WTC11 (cell line): ENCODE results near the gene CCDC15. TPM values are rescaled to one million over a fixed set of nuclear protein-coding genes. Genes with fewer than 3 reads are reported as not detected.

Source experiments
- ATAC-seq: fragments of 200-7000 bp; cut with Tn5 transposase; 2 replicates; pipeline ENCODE4 v1.10.0; 2021; ENCODE audit warnings: mild to moderate bottlenecking, moderate library complexity
- CTCF ChIA-PET: fragments of 300-600 bp; sonication (Branson Sonifier 250); formaldehyde crosslinking; loops from one replicate; lab custom pipeline; 2021; ENCODE audit warnings: antibody characterized with exemption; lab: Charles Lee
- POLR2A ChIA-PET: fragments of 350-600 bp; sonication (Branson Sonifier 250); formaldehyde crosslinking; loops from one replicate; lab custom pipeline; 2021; ENCODE audit warnings: antibody characterized with exemption; lab: Charles Lee
- DNase-seq: peaks from one replicate; pipeline ENCODE4 v3.0.0; 2021; ENCODE audit warnings: low spot score
- H3K27ac Mint-ChIP-seq: 2 replicates; pipeline ENCODE4 v1.8.0; 2021; ENCODE audit warnings: mixed read lengths
- H3K27me3 Mint-ChIP-seq: 2 replicates; pipeline ENCODE4 v1.8.0; 2021; ENCODE audit warnings: low read depth, mild to moderate bottlenecking, moderate library complexity, mixed read lengths
- H3K36me3 Mint-ChIP-seq: 2 replicates; pipeline ENCODE4 v1.8.0; 2021; ENCODE audit warnings: mixed read lengths
- H3K4me1 Mint-ChIP-seq: 2 replicates; pipeline ENCODE4 v1.8.0; 2022; ENCODE audit warnings: mixed read lengths
- H3K4me3 Mint-ChIP-seq: 2 replicates; pipeline ENCODE4 v1.8.0; 2021; ENCODE audit warnings: mild to moderate bottlenecking, moderate library complexity, mixed read lengths
- H3K9me3 Mint-ChIP-seq: 2 replicates; pipeline ENCODE4 v1.8.0; 2021; ENCODE audit warnings: mixed read lengths
- ATF1 ChIP-seq: sonication (generic); formaldehyde crosslinking; IDR thresholded peaks from 2 replicates; pipeline ENCODE4 v1.8.1; 2023; ENCODE audit warnings: mild to moderate bottlenecking, moderate library complexity, missing genetic modification reagents
- ELF4 ChIP-seq: sonication (generic); formaldehyde crosslinking; IDR thresholded peaks from 2 replicates; pipeline ENCODE4 v1.8.1; 2022; ENCODE audit warnings: low read depth, mild to moderate bottlenecking, moderate library complexity, missing genetic modification reagents
- ETV6 ChIP-seq: sonication (generic); formaldehyde crosslinking; IDR thresholded peaks from 2 replicates; pipeline ENCODE4 v1.8.1; 2022; ENCODE audit warnings: mild to moderate bottlenecking, missing genetic modification reagents
- NR1H2 ChIP-seq: sonication (generic); formaldehyde crosslinking; IDR thresholded peaks from 2 replicates; pipeline ENCODE4 v1.9.0; 2021; ENCODE audit warnings: mild to moderate bottlenecking, moderate library complexity, missing genetic modification reagents
- SMAD4 ChIP-seq: sonication (generic); formaldehyde crosslinking; IDR thresholded peaks from 2 replicates; pipeline ENCODE4 v1.8.0; 2022; ENCODE audit warnings: mild to moderate bottlenecking, missing genetic modification reagents
- SOX15 ChIP-seq: fragments of 250-450 bp; sonication (Bioruptor Pico); IDR thresholded peaks from 2 replicates; pipeline ENCODE4 v1.9.0; 2021; ENCODE audit warnings: mild to moderate bottlenecking
- ZNF121 ChIP-seq: sonication (generic); formaldehyde crosslinking; IDR thresholded peaks from 2 replicates; pipeline ENCODE4 v1.8.0; 2023; ENCODE audit warnings: missing genetic modification reagents
- ZNF423 ChIP-seq: fragments of 250-450 bp; sonication (Bioruptor Pico); IDR thresholded peaks from 2 replicates; pipeline ENCODE4 v2.1.2; 2022; ENCODE audit warnings: mild to moderate bottlenecking, moderate library complexity
- total RNA-seq: library from RNA; stranded (reverse); gene quantifications from 3 replicates; pipeline ENCODE4 v1.2.3, GENCODE V29; 2021
- TF ChIP-seq, protein P1 (sequence below): sonication (generic); formaldehyde crosslinking; IDR thresholded peaks from 2 replicates; pipeline ENCODE4 v1.8.0; 2022; ENCODE audit warnings: mild to moderate bottlenecking, missing genetic modification reagents
- TF ChIP-seq, protein P2 (sequence below): sonication (generic); formaldehyde crosslinking; IDR thresholded peaks from 2 replicates; pipeline ENCODE4 v1.8.0; 2022; ENCODE audit warnings: mild to moderate bottlenecking, missing genetic modification reagents
- TF ChIP-seq, protein P3 (sequence below): sonication (generic); formaldehyde crosslinking; IDR thresholded peaks from 2 replicates; pipeline ENCODE4 v1.8.1; 2023; ENCODE audit warnings: mild to moderate bottlenecking, missing genetic modification reagents, moderate library complexity
- TF ChIP-seq, protein P4 (sequence below): sonication (generic); formaldehyde crosslinking; IDR thresholded peaks from 2 replicates; pipeline ENCODE4 v1.8.1; 2023; ENCODE audit warnings: mild to moderate bottlenecking, missing genetic modification reagents, moderate library complexity
- TF ChIP-seq, protein P5 (sequence below): sonication (generic); formaldehyde crosslinking; IDR thresholded peaks from 2 replicates; pipeline ENCODE4 v1.8.1; 2023; ENCODE audit warnings: mild to moderate bottlenecking, missing genetic modification reagents
- TF ChIP-seq, protein P6 (sequence below): sonication (generic); formaldehyde crosslinking; IDR thresholded peaks from 2 replicates; pipeline ENCODE4 v1.8.0; 2023; ENCODE audit warnings: missing genetic modification reagents
- TF ChIP-seq, protein P7 (sequence below): fragments of 250-450 bp; sonication (Bioruptor Pico); IDR thresholded peaks from 2 replicates; pipeline ENCODE4 v1.9.0; 2021; ENCODE audit warnings: mild to moderate bottlenecking, borderline replicate concordance

Gene CCDC15
- total RNA-seq, 1 experiment from 2014 or later: 2.4 TPM

DNA sequence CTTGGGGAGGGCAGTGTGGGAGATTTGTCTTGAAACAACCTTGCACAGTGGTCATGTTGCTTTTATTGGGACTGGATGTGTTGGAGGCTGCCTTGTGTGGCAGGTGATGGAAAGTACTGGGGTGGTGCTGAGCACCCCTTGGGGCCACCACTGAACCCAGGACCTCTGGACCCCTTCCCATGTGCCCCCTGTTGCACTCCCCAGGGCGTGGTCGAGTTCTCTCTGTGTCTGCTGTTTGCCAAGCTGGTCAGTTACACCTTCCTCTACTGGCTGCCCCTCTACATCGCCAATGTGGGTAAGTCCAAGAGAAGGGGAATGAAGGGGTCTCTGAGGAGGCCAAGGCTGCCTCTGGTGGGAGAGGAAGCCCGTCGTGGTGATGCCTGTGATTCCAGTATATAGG is 128.0 kb downstream of the CCDC15 start (continued):
- TF ChIP-seq, protein P1, sequence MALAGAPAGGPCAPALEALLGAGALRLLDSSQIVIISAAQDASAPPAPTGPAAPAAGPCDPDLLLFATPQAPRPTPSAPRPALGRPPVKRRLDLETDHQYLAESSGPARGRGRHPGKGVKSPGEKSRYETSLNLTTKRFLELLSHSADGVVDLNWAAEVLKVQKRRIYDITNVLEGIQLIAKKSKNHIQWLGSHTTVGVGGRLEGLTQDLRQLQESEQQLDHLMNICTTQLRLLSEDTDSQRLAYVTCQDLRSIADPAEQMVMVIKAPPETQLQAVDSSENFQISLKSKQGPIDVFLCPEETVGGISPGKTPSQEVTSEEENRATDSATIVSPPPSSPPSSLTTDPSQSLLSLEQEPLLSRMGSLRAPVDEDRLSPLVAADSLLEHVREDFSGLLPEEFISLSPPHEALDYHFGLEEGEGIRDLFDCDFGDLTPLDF: no peak

DNA sequence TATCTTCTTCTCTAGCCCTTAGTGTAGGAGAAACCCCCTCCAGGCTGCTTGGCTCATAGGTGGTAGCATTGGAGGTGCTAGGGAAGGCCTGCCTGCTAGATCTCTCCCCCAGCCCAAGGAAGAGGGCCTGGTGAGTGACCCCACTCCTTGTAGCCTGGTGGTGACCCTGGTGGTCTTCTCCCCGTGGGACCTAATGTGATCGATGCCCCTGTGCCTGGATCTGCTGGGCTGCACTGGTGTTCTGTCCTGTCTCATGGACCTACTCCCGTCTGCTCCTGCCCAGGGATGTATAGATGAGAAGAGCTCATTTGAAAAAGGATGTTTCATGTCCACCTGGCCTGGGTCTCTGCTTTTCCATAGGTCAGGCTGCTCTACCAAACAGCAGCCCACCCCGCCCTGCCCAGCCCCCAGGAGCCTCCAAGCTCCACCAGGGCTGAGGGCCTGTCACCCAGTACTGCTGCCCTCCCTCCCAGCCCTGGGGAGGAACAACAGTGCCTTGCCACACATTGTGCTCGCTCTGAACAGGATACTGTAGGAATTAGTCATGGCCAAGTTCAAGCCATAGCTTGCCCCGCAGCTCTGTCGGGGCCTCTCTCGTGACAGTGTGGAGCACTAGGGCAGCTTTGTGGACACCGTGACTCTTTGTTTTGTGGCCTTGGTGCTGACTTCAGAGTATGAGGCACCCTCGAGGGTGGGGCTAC is 128.8 kb downstream of the CCDC15 start:
- Mint-ChIP-seq H3K27ac (no peak overlapping the region), H3K4me3 (no peak overlapping the region), H3K9me3 (no peaks in the 10 kb centered on the region), H3K36me3 (no peaks in the 10 kb centered on the region), H3K4me1 (no peaks in the 10 kb centered on the region), H3K27me3 (no peaks in the 10 kb centered on the region)
- ATAC-seq: no peak
- POLR2A ChIA-PET: no interaction called here
- no peak for DNase-seq
- CTCF ChIA-PET: interaction anchor here (0.8 to 2.6 kb wide), 9 partner anchors 8 to 351 kb away, joined by 3 to 14 read pairs (median 4); partner anchors contain the start of gene SLC37A2
- TF ChIP-seq SOX15 (CRISPR knock-in tag): no peak
- no peak for TF ChIP-seq ZNF423

DNA sequence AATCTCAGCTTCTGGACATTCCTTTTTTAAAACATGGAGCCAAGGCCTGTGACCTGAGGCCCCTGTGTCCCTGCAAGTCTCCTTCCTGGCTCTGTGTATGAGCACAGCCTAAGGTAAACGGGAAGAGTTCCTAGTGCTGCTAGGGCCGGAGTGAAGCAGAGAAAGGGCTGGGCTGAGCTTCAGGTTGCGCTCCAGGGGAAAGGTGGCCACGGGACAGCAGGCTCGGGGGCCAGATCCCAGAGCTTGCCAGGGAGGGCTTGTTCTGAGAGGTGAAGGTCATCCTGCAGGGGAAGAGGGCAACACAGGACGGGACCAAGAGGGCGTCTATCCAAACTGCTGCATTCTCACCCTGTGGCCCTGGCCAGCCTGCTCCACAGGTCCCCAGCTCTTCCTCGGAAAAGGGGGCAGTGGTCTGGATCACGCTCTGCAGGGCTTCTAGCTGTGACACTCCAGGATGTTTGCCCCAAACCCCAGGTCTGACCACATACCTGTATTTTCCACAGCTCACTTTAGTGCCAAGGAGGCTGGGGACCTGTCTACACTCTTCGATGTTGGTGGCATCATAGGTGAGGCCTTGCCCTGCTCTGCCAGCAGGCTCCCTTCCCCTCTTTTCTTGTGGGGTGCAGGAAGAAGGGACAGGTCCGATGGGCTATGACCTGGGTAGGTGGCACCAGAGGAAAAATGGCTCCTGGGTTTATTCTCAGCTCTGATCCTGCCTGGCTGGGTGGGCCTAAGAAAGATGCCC is 129.5 kb downstream of the CCDC15 start:
- TF ChIP-seq SMAD4 (CRISPR knock-in tag) (no peak), ZNF121 (CRISPR knock-in tag) (no peak), NR1H2 (CRISPR knock-in tag) (no peak), ELF4 (no peak), SOX15 (CRISPR knock-in tag) (no peak), ATF1 (CRISPR knock-in tag) (no peak), ETV6 (CRISPR knock-in tag) (no peak)
- TF ChIP-seq, protein P2, sequence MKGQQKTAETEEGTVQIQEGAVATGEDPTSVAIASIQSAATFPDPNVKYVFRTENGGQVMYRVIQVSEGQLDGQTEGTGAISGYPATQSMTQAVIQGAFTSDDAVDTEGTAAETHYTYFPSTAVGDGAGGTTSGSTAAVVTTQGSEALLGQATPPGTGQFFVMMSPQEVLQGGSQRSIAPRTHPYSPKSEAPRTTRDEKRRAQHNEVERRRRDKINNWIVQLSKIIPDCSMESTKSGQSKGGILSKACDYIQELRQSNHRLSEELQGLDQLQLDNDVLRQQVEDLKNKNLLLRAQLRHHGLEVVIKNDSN (CRISPR knock-in tag): no peak
- TF ChIP-seq, protein P3, sequence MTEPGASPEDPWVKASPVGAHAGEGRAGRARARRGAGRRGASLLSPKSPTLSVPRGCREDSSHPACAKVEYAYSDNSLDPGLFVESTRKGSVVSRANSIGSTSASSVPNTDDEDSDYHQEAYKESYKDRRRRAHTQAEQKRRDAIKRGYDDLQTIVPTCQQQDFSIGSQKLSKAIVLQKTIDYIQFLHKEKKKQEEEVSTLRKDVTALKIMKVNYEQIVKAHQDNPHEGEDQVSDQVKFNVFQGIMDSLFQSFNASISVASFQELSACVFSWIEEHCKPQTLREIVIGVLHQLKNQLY: no peak
- TF ChIP-seq, protein P4, sequence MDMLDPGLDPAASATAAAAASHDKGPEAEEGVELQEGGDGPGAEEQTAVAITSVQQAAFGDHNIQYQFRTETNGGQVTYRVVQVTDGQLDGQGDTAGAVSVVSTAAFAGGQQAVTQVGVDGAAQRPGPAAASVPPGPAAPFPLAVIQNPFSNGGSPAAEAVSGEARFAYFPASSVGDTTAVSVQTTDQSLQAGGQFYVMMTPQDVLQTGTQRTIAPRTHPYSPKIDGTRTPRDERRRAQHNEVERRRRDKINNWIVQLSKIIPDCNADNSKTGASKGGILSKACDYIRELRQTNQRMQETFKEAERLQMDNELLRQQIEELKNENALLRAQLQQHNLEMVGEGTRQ (CRISPR knock-in tag): no peak
- TF ChIP-seq, protein P5, sequence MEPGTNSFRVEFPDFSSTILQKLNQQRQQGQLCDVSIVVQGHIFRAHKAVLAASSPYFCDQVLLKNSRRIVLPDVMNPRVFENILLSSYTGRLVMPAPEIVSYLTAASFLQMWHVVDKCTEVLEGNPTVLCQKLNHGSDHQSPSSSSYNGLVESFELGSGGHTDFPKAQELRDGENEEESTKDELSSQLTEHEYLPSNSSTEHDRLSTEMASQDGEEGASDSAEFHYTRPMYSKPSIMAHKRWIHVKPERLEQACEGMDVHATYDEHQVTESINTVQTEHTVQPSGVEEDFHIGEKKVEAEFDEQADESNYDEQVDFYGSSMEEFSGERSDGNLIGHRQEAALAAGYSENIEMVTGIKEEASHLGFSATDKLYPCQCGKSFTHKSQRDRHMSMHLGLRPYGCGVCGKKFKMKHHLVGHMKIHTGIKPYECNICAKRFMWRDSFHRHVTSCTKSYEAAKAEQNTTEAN (CRISPR knock-in tag): no peak
- TF ChIP-seq, protein P6, sequence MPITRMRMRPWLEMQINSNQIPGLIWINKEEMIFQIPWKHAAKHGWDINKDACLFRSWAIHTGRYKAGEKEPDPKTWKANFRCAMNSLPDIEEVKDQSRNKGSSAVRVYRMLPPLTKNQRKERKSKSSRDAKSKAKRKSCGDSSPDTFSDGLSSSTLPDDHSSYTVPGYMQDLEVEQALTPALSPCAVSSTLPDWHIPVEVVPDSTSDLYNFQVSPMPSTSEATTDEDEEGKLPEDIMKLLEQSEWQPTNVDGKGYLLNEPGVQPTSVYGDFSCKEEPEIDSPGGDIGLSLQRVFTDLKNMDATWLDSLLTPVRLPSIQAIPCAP (CRISPR knock-in tag): no peak
- TF ChIP-seq, protein P7, sequence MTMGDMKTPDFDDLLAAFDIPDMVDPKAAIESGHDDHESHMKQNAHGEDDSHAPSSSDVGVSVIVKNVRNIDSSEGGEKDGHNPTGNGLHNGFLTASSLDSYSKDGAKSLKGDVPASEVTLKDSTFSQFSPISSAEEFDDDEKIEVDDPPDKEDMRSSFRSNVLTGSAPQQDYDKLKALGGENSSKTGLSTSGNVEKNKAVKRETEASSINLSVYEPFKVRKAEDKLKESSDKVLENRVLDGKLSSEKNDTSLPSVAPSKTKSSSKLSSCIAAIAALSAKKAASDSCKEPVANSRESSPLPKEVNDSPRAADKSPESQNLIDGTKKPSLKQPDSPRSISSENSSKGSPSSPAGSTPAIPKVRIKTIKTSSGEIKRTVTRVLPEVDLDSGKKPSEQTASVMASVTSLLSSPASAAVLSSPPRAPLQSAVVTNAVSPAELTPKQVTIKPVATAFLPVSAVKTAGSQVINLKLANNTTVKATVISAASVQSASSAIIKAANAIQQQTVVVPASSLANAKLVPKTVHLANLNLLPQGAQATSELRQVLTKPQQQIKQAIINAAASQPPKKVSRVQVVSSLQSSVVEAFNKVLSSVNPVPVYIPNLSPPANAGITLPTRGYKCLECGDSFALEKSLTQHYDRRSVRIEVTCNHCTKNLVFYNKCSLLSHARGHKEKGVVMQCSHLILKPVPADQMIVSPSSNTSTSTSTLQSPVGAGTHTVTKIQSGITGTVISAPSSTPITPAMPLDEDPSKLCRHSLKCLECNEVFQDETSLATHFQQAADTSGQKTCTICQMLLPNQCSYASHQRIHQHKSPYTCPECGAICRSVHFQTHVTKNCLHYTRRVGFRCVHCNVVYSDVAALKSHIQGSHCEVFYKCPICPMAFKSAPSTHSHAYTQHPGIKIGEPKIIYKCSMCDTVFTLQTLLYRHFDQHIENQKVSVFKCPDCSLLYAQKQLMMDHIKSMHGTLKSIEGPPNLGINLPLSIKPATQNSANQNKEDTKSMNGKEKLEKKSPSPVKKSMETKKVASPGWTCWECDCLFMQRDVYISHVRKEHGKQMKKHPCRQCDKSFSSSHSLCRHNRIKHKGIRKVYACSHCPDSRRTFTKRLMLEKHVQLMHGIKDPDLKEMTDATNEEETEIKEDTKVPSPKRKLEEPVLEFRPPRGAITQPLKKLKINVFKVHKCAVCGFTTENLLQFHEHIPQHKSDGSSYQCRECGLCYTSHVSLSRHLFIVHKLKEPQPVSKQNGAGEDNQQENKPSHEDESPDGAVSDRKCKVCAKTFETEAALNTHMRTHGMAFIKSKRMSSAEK (CRISPR knock-in tag): no peak
- no peaks in the 10 kb centered on the region for H3K27me3 Mint-ChIP-seq
- H3K4me3 Mint-ChIP-seq: no peak overlapping the region
- DNase-seq (no peak), ATAC-seq (no peak)
- no peak overlapping the region; the same call in 1 of the 2 replicates for H3K27ac Mint-ChIP-seq
- no peaks in the 10 kb centered on the region for H3K4me1 Mint-ChIP-seq
- no peaks in the 10 kb centered on the region for H3K9me3 Mint-ChIP-seq
- CTCF ChIA-PET: interaction anchor here (0.8 to 2.6 kb wide), 9 partner anchors 8 to 350 kb away, joined by 3 to 14 read pairs (median 4); partner anchors contain the start of gene SLC37A2
- H3K36me3 Mint-ChIP-seq: no peaks in the 10 kb centered on the region
- POLR2A ChIA-PET: no interaction called here
